ENCODE results near the gene CEP120.

The CEP120 gene

GRCh38 chr5:123439709-123440108, 16.5 kb upstream of the CEP120 start:
- no peak for DNase-seq (ENCODE audit: low spot score)
- WGBS, 2 donors (ENCODE audit: extremely low coverage in 2 of 2, insufficient read length in 2 of 2, insufficient replicate concordance in 1 of 2) = no CpG with 5 or more reads among the region's 5 CpGs
- Histone ChIP-seq H3K18ac (ENCODE audit: low read length) (no peak overlapping the region), H4K8ac (ENCODE audit: low read depth, low read length) (no peak overlapping the region), H2AFZ (ENCODE audit: low read length) (peak overlapping the region; percentile 28), H3K4me3 (ENCODE audit: low read length in 2 of 2) (no peak overlapping the region), H3K4ac (ENCODE audit: low read length) (no peak overlapping the region), H3K14ac (ENCODE audit: low read length) (no peak overlapping the region), H3K4me2 (ENCODE audit: insufficient read depth, low read length, poor library complexity, severe bottlenecking) (no peak overlapping the region), H3K23ac (ENCODE audit: low read depth, low read length, poor library complexity) (no peak overlapping the region), H3K27me3 (ENCODE audit: control insufficient read depth in 3 of 3, insufficient read depth in 3 of 3, low read depth in 1 of 3, low read length in 3 of 3) (no peaks in the 10 kb centered on the region), H2BK15ac (ENCODE audit: low read length) (no peak overlapping the region), H2BK5ac (ENCODE audit: low read length) (no peak overlapping the region), H3K9ac (ENCODE audit: low read depth, low read length, poor library complexity) (no peak overlapping the region), H3K9me3 (replicated peaks in 1 of 2; ENCODE audit: control insufficient read depth in 2 of 2, insufficient read depth in 1 of 2, low read depth in 1 of 2, low read length in 2 of 2) (no peaks in the 10 kb centered on the region), H2AK5ac (ENCODE audit: low read depth, low read length) (no peak overlapping the region), H2BK12ac (ENCODE audit: low read length) (no peak overlapping the region), H4K91ac (ENCODE audit: low read depth, low read length, poor library complexity) (no peak overlapping the region), H3K79me1 (ENCODE audit: low read depth, low read length) (no peaks in the 10 kb centered on the region), H3K4me1 (ENCODE audit: control insufficient read depth in 2 of 2, insufficient read depth in 1 of 2, low read depth in 1 of 2, low read length in 2 of 2) (no peaks in the 10 kb centered on the region), H3K27ac (replicated peaks; ENCODE audit: low read length) (no peak overlapping the region), H2BK120ac (ENCODE audit: low read depth, low read length) (no peak overlapping the region), H3K36me3 (replicated peaks in 1 of 2; ENCODE audit: control insufficient read depth in 2 of 2, insufficient read depth in 2 of 2, low read length in 2 of 2) (no peaks in the 10 kb centered on the region)

GRCh38 chr5:123438902-123439301, 15.7 kb upstream of the CEP120 start:
- WGBS, 2 donors (ENCODE audit: extremely low coverage in 2 of 2, insufficient read length in 2 of 2, insufficient replicate concordance in 1 of 2) = no CpG with 5 or more reads among the region's 5 CpGs
- Histone ChIP-seq H3K27me3 (ENCODE audit: control insufficient read depth in 3 of 3, insufficient read depth in 3 of 3, low read depth in 1 of 3, low read length in 3 of 3) (no peaks in the 10 kb centered on the region), H2AFZ (ENCODE audit: low read length) (peak overlapping the region; percentile 28), H3K9me3 (replicated peaks in 1 of 2; ENCODE audit: control insufficient read depth in 2 of 2, insufficient read depth in 1 of 2, low read depth in 1 of 2, low read length in 2 of 2) (no peaks in the 10 kb centered on the region), H2BK15ac (ENCODE audit: low read length) (no peak overlapping the region), H3K18ac (ENCODE audit: low read length) (no peak overlapping the region), H2BK120ac (ENCODE audit: low read depth, low read length) (no peak overlapping the region), H2BK12ac (ENCODE audit: low read length) (no peak overlapping the region), H3K9ac (ENCODE audit: low read depth, low read length, poor library complexity) (no peak overlapping the region), H3K4me3 (ENCODE audit: low read length in 2 of 2) (no peak overlapping the region), H3K4ac (ENCODE audit: low read length) (no peak overlapping the region), H3K4me1 (ENCODE audit: control insufficient read depth in 2 of 2, insufficient read depth in 1 of 2, low read depth in 1 of 2, low read length in 2 of 2) (no peaks in the 10 kb centered on the region), H2BK5ac (ENCODE audit: low read length) (no peak overlapping the region), H3K14ac (ENCODE audit: low read length) (no peak overlapping the region), H3K23ac (ENCODE audit: low read depth, low read length, poor library complexity) (no peak overlapping the region), H4K8ac (ENCODE audit: low read depth, low read length) (no peak overlapping the region), H2AK5ac (ENCODE audit: low read depth, low read length) (no peak overlapping the region), H3K36me3 (replicated peaks in 1 of 2; ENCODE audit: control insufficient read depth in 2 of 2, insufficient read depth in 2 of 2, low read length in 2 of 2) (no peaks in the 10 kb centered on the region), H4K91ac (ENCODE audit: low read depth, low read length, poor library complexity) (no peak overlapping the region), H3K79me1 (ENCODE audit: low read depth, low read length) (no peaks in the 10 kb centered on the region), H3K27ac (replicated peaks; ENCODE audit: low read length) (no peak overlapping the region), H3K4me2 (ENCODE audit: insufficient read depth, low read length, poor library complexity, severe bottlenecking) (no peak overlapping the region)
- no peak for DNase-seq (ENCODE audit: low spot score)

GRCh38 chr5:123438244-123438643, 15.0 kb upstream of the CEP120 start:
- no peak overlapping the region for H3K4ac ChIP-seq (ENCODE audit: low read length)
- H2AFZ ChIP-seq (ENCODE audit: low read length) = peak overlapping the region; percentile 51
- no peaks in the 10 kb centered on the region for H3K4me1 ChIP-seq (ENCODE audit: control insufficient read depth in 2 of 2, insufficient read depth in 1 of 2, low read depth in 1 of 2, low read length in 2 of 2)
- no peak overlapping the region for H2BK5ac ChIP-seq (ENCODE audit: low read length)
- no peak overlapping the region for H3K18ac ChIP-seq (ENCODE audit: low read length)
- H3K36me3 ChIP-seq (replicated peaks in 1 of 2; ENCODE audit: control insufficient read depth in 2 of 2, insufficient read depth in 2 of 2, low read length in 2 of 2) = no peaks in the 10 kb centered on the region
- no CpG with 5 or more reads among the region's 2 CpGs for WGBS, 2 donors (ENCODE audit: extremely low coverage in 2 of 2, insufficient read length in 2 of 2, insufficient replicate concordance in 1 of 2)
- no peaks in the 10 kb centered on the region for H3K27me3 ChIP-seq (ENCODE audit: control insufficient read depth in 3 of 3, insufficient read depth in 3 of 3, low read depth in 1 of 3, low read length in 3 of 3)
- no peak overlapping the region for H2BK120ac ChIP-seq (ENCODE audit: low read depth, low read length)
- no peak overlapping the region for H3K23ac ChIP-seq (ENCODE audit: low read depth, low read length, poor library complexity)
- H3K4me2 ChIP-seq (ENCODE audit: insufficient read depth, low read length, poor library complexity, severe bottlenecking) = no peak overlapping the region
- H3K9me3 ChIP-seq (replicated peaks in 1 of 2; ENCODE audit: control insufficient read depth in 2 of 2, insufficient read depth in 1 of 2, low read depth in 1 of 2, low read length in 2 of 2) = no peaks in the 10 kb centered on the region
- no peak overlapping the region for H3K27ac ChIP-seq (replicated peaks; ENCODE audit: low read length)
- H3K9ac ChIP-seq (ENCODE audit: low read depth, low read length, poor library complexity) = no peak overlapping the region
- no peaks in the 10 kb centered on the region for H3K79me1 ChIP-seq (ENCODE audit: low read depth, low read length)
- DNase-seq (ENCODE audit: low spot score) = no peak
- H2BK15ac ChIP-seq (ENCODE audit: low read length) = no peak overlapping the region
- H3K4me3 ChIP-seq (ENCODE audit: low read length in 2 of 2) = no peak overlapping the region
- H3K14ac ChIP-seq (ENCODE audit: low read length) = no peak overlapping the region
- no peak overlapping the region for H4K8ac ChIP-seq (ENCODE audit: low read depth, low read length)
- no peak overlapping the region for H4K91ac ChIP-seq (ENCODE audit: low read depth, low read length, poor library complexity)
- no peak overlapping the region for H2AK5ac ChIP-seq (ENCODE audit: low read depth, low read length)
- no peak overlapping the region for H2BK12ac ChIP-seq (ENCODE audit: low read length)

- Histone ChIP-seq H4K91ac (ENCODE audit: low read depth, low read length, poor library complexity) (no peak overlapping the region), H2AK5ac (ENCODE audit: low read depth, low read length) (no peak overlapping the region), H3K79me1 (ENCODE audit: low read depth, low read length) (no peaks in the 10 kb centered on the region), H3K23ac (ENCODE audit: low read depth, low read length, poor library complexity) (no peak overlapping the region), H3K4me1 (ENCODE audit: control insufficient read depth in 2 of 2, insufficient read depth in 1 of 2, low read depth in 1 of 2, low read length in 2 of 2) (no peaks in the 10 kb centered on the region), H2BK120ac (ENCODE audit: low read depth, low read length) (no peak overlapping the region), H2BK12ac (ENCODE audit: low read length) (no peak overlapping the region), H4K8ac (ENCODE audit: low read depth, low read length) (no peak overlapping the region), H2BK5ac (ENCODE audit: low read length) (no peak overlapping the region), H3K4me2 (ENCODE audit: insufficient read depth, low read length, poor library complexity, severe bottlenecking) (no peak overlapping the region), H3K27ac (replicated peaks; ENCODE audit: low read length) (no peak overlapping the region), H3K14ac (ENCODE audit: low read length) (no peak overlapping the region), H3K27me3 (ENCODE audit: control insufficient read depth in 3 of 3, insufficient read depth in 3 of 3, low read depth in 1 of 3, low read length in 3 of 3) (no peaks in the 10 kb centered on the region), H3K9ac (ENCODE audit: low read depth, low read length, poor library complexity) (no peak overlapping the region), H3K9me3 (replicated peaks in 1 of 2; ENCODE audit: control insufficient read depth in 2 of 2, insufficient read depth in 1 of 2, low read depth in 1 of 2, low read length in 2 of 2) (no peaks in the 10 kb centered on the region), H3K36me3 (replicated peaks in 1 of 2; ENCODE audit: control insufficient read depth in 2 of 2, insufficient read depth in 2 of 2, low read length in 2 of 2) (no peaks in the 10 kb centered on the region), H2AFZ (ENCODE audit: low read length) (no peak overlapping the region), H3K4ac (ENCODE audit: low read length) (no peak overlapping the region), H2BK15ac (ENCODE audit: low read length) (no peak overlapping the region), H3K18ac (ENCODE audit: low read length) (no peak overlapping the region), H3K4me3 (ENCODE audit: low read length in 2 of 2) (no peak overlapping the region)
- WGBS, 2 donors (ENCODE audit: extremely low coverage in 2 of 2, insufficient read length in 2 of 2, insufficient replicate concordance in 1 of 2) = no CpG with 5 or more reads among the region's 1 CpG
- DNase-seq (ENCODE audit: low spot score) = no peak
Measured at GRCh38 chr5:123436201-123436600, 13.0 kb upstream of the CEP120 start.

Measured in neuronal stem cell (in vitro differentiated cells).